Stomach (tissue), 9 donors: ENCODE data around the gene UCKL1. TPM values are rescaled to one million over a fixed set of nuclear protein-coding genes. Genes with fewer than 3 reads are reported as not detected.

Source experiments
- DNase-seq, 2 donors: peaks; one replicate each; pipeline versions ENCODE4 v3.0.0 to v3.0.0-alpha.2; 2013 to 2019
- H3K27ac ChIP-seq, 5 donors: fragments of 200-600 bp in 4 of 5; sonication (generic) in 4 of 5; one replicate each; pipeline ENCODE4 v1.5.1; 2013 to 2019; ENCODE audit warnings: mild to moderate bottlenecking in 1 of 5, moderate library complexity in 1 of 5
- H3K27me3 ChIP-seq, 3 donors: fragments of 200-600 bp; sonication (generic); one replicate each; pipeline ENCODE4 v1.5.1; 2017 to 2019; ENCODE audit warnings: mixed run types in 1 of 3
- H3K36me3 ChIP-seq, 4 donors: fragments of 200-600 bp; sonication (generic); 1 replicate in 3 of 4; 2 replicates in 1 of 4; pipeline ENCODE4 v1.5.1; 2016 to 2019
- H3K4me1 ChIP-seq, 4 donors: fragments of 200-600 bp; sonication (generic); one replicate each; pipeline ENCODE4 v1.5.1; 2016 to 2019
- H3K4me3 ChIP-seq, 4 donors: fragments of 200-600 bp; sonication (generic) in 3 of 4; one replicate each; pipeline ENCODE4 v1.5.1; 2016 to 2019; ENCODE audit warnings: mild to moderate bottlenecking in 1 of 4
- H3K9me3 ChIP-seq, 4 donors: fragments of 200-600 bp; sonication (generic); one replicate each; pipeline ENCODE4 v1.5.1; 2016 to 2019
- CTCF ChIP-seq, 7 experiments: fragments of 450-650 bp in 4 of 7; fragments of 200-600 bp in 3 of 7; sonication (generic) in 3 of 7; IDR thresholded peaks; one replicate each; pipeline ENCODE4 v1.5.1; 2016 to 2019; ENCODE audit warnings: antibody characterized with exemption in 7 of 7, control low read depth in 2 of 7, mild to moderate bottlenecking in 1 of 7
- EP300 ChIP-seq: sonication (generic); formaldehyde crosslinking; IDR thresholded peaks from one replicate; pipeline ENCODE4 v1.6.1; 2017; ENCODE audit warnings: antibody characterized with exemption
- POLR2A ChIP-seq, 4 donors: fragments of 450-650 bp; IDR thresholded peaks; one replicate each; pipeline ENCODE4 v1.6.1; 2016; ENCODE audit warnings: antibody characterized with exemption in 4 of 4, control low read depth in 2 of 4, mild to moderate bottlenecking in 1 of 4, moderate library complexity in 1 of 4
- POLR2AphosphoS5 ChIP-seq, 3 donors: sonication (generic); formaldehyde crosslinking; IDR thresholded peaks; one replicate each; pipeline ENCODE4 v1.6.1; 2016; ENCODE audit warnings: antibody characterized with exemption in 3 of 3
- WGBS, 5 donors: extraction: QIAGEN DNeasy Blood & Tissue Kit in 3 of 5; methylation state at CpG; one replicate each; pipeline versions ENCODE4 v1.1.5 to v1.1.7; 2013 to 2018; 5-methylcytosine and 5-hydroxymethylcytosine counted together
- intact Hi-C: fragments of 100-400 bp; cut with DNase I; formaldehyde crosslinking; loops from one replicate; pipeline ENCODE4 v1.15.1; 2023; ENCODE audit warnings: low total_unique reads
- polyA plus RNA-seq, 3 donors: library from polyadenylated mRNA; stranded (reverse); fragments of 200-250 nt; gene quantifications; one replicate each; pipeline ENCODE4 v1.2.3, GENCODE V29; 2013
- total RNA-seq, 5 donors: library from RNA; depleted of rRNA; stranded (reverse); fragments of >200 nt; gene quantifications; one replicate each; pipeline versions ENCODE4 v1.1.0 to v1.2.3, GENCODE V29; 2014 to 2016
- donor health status: healthy with polysubstance abuse.
- donor health status: Bipolar disorder and iron deficiency.
- donor health status: healthy.

UCKL1 gene
- total and polyA plus RNA-seq, 8 donors, result 17.7 to 107 (median 32.2) TPM

- Histone ChIP-seq H3K27me3 (no peaks in the 10 kb centered on the region), H3K4me3 (no peak overlapping the region), H3K27ac (no peak overlapping the region), H3K9me3 (no peaks in the 10 kb centered on the region), H3K36me3 (peaks cover 60 to 82% (median 74%) of the 10 kb centered on the region in 4 donors), H3K4me1 (peaks cover 6 to 22% (median 17%) of the 10 kb centered on the region in 4 donors)
- DNase-seq, result no peak
- TF ChIP-seq CTCF (IDR thresholded peaks at IDR 0.05), result no peak
- TF ChIP-seq EP300, result no peak
- no peak for TF ChIP-seq POLR2A (IDR thresholded peaks at IDR 0.05)
- no peak for TF ChIP-seq POLR2AphosphoS5 (IDR thresholded peaks at IDR 0.05)
- intact Hi-C loops, result no loop called here
- WGBS, 5 donors, result 96 to 98% (median 96%) methylated on average over 21 to 26 of the region's 26 CpGs
These were observed 27.1 kb downstream of the UCKL1 start for GRCh38 chr20:63929071-63929470.

- 60 to 75% (median 71%) methylated on average over 6 to 8 of the region's 8 CpGs for WGBS, 5 donors
- Histone ChIP-seq H3K4me3 (no peak overlapping the region), H3K27ac (no peak overlapping the region), H3K9me3 (no peaks in the 10 kb centered on the region), H3K4me1 (peaks cover 6 to 24% (median 11%) of the 10 kb centered on the region in 4 donors), H3K36me3 (peaks cover 45 to 72% (median 56%) of the 10 kb centered on the region in 4 donors), H3K27me3 (no peaks in the 10 kb centered on the region)
- TF ChIP-seq EP300, result no peak
- no peak for TF ChIP-seq CTCF (IDR thresholded peaks at IDR 0.05)
- TF ChIP-seq POLR2A (IDR thresholded peaks at IDR 0.05), result no peak
- no peak for DNase-seq
- intact Hi-C loops, result no loop called here
These were observed 29.9 kb downstream of the UCKL1 start for GRCh38 chr20:63926298-63926697.

- intact Hi-C loops, result no loop called here
- Histone ChIP-seq H3K36me3 (peaks cover 34 to 68% (median 47%) of the 10 kb centered on the region in 4 donors), H3K27me3 (no peaks in the 10 kb centered on the region), H3K4me1 (peaks cover 0 to 16% (median 0%) of the 10 kb centered on the region in 4 donors), H3K4me3 (no peak overlapping the region), H3K9me3 (no peaks in the 10 kb centered on the region), H3K27ac (no peak overlapping the region)
- no peak for TF ChIP-seq CTCF (IDR thresholded peaks at IDR 0.05)
- WGBS, 5 donors, result 67 to 79% (median 74%) methylated on average over 9 of the region's 9 CpGs
- no peak for DNase-seq
These were observed 32.0 kb downstream of the UCKL1 start for GRCh38 chr20:63924241-63924640.

GRCh38 chr20:63923651-63924050, 32.6 kb downstream of the UCKL1 start:
- no peak for TF ChIP-seq POLR2AphosphoS5 (IDR thresholded peaks at IDR 0.05)
- no peak for TF ChIP-seq EP300
- TF ChIP-seq POLR2A (IDR thresholded peaks at IDR 0.05), result no peak
- TF ChIP-seq CTCF (IDR thresholded peaks at IDR 0.05), result no peak
- Histone ChIP-seq H3K27ac (no peak overlapping the region), H3K36me3 (peaks cover 32 to 68% (median 47%) of the 10 kb centered on the region in 4 donors), H3K27me3 (no peaks in the 10 kb centered on the region), H3K4me3 (no peak overlapping the region), H3K9me3 (no peaks in the 10 kb centered on the region), H3K4me1 (peaks cover 0 to 16% (median 0%) of the 10 kb centered on the region in 4 donors)
- 69 to 81% (median 77%) methylated on average over 8 of the region's 8 CpGs for WGBS, 5 donors
- intact Hi-C loops, result no loop called here
- DNase-seq, result no peak
